IMR-90 (cell line): Measurements from ENCODE around the gene NENF. TPM values are rescaled to one million over a fixed set of nuclear protein-coding genes. Genes with fewer than 3 reads are reported as not detected.

Experiments used
- ATAC-seq: fragments of 200-7000 bp; cut with Tn5 transposase; 2 replicates; pipeline ENCODE4 v1.9.1; 2020; ENCODE audit warnings: low read depth, mild to moderate bottlenecking, moderate library complexity
- BruUV-seq: library from RNA; stranded (reverse); fragments of 400-500 nt; replicated peaks from 2 replicates; lab custom pipeline; 2021; lab: Mats Ljungman, UMichigan
- CTCF ChIA-PET: fragments of 300-600 bp; formaldehyde crosslinking; extraction: SDS; loops from one replicate; lab custom pipeline; 2021; ENCODE audit warnings: antibody characterized with exemption; lab: Yijun Ruan, JAX
- POLR2A ChIA-PET: fragments of 300-600 bp; sonication (Branson Sonifier 250); formaldehyde crosslinking; loops from one replicate; lab custom pipeline; 2022; ENCODE audit warnings: antibody characterized with exemption; ENCODE audit not compliant: unreplicated experiment; lab: Charles Lee
- DNase-seq: peaks from one replicate; pipeline ENCODE4 v3.0.0; 2013
- H2AFZ ChIP-seq: replicated peaks from 2 replicates; pipeline ENCODE3; 2013; ENCODE audit warnings: low read length, mild to moderate bottlenecking; ENCODE audit not compliant: poor library complexity
- H2AK5ac ChIP-seq: 2 replicates; pipeline ENCODE4 v1.6.1; 2013; ENCODE audit warnings: low read depth, low read length, inconsistent platforms
- H2AK9ac ChIP-seq: replicated peaks from 2 replicates; pipeline ENCODE3; 2013; ENCODE audit warnings: mild to moderate bottlenecking, low read depth, low read length, moderate library complexity; ENCODE audit not compliant: poor library complexity
- H2BK120ac ChIP-seq: 2 replicates; pipeline ENCODE4 v1.6.1; 2013; ENCODE audit warnings: low read depth, low read length, inconsistent platforms
- H2BK15ac ChIP-seq: 3 replicates; pipeline ENCODE4 v1.6.1; 2013; ENCODE audit warnings: low read depth, low read length, inconsistent platforms
- H2BK20ac ChIP-seq: 2 replicates; pipeline ENCODE4 v1.6.1; 2013; ENCODE audit warnings: low read depth, mild to moderate bottlenecking, inconsistent platforms, low read length, moderate library complexity
- H2BK5ac ChIP-seq: 2 replicates; pipeline ENCODE4 v1.6.1; 2013; ENCODE audit warnings: mild to moderate bottlenecking, low read depth, low read length, inconsistent platforms; ENCODE audit not compliant: poor library complexity, severe bottlenecking
- H3K14ac ChIP-seq: replicated peaks from 2 replicates; pipeline ENCODE4 v1.6.1; 2013; ENCODE audit warnings: low read depth, low read length, inconsistent platforms
- H3K18ac ChIP-seq: 2 replicates; pipeline ENCODE4 v1.6.1; 2013; ENCODE audit warnings: low read depth, low read length, control low read depth
- H3K23ac ChIP-seq: 2 replicates; pipeline ENCODE4 v1.6.1; 2013; ENCODE audit warnings: low read depth, low read length, inconsistent platforms
- H3K27ac ChIP-seq: 2 replicates; pipeline ENCODE4 v1.5.1; 2013; ENCODE audit warnings: mild to moderate bottlenecking, control low read depth, low read length; ENCODE audit not compliant: insufficient read depth
- H3K27me3 ChIP-seq: 2 replicates; pipeline ENCODE4 v1.6.1; 2013; ENCODE audit warnings: low read length; ENCODE audit not compliant: control insufficient read depth, insufficient read depth
- H3K36me3 ChIP-seq: 2 replicates; pipeline ENCODE4 v1.6.1; 2013; ENCODE audit warnings: low read length, mixed read lengths; ENCODE audit not compliant: control insufficient read depth, insufficient read depth
- H3K4ac ChIP-seq: 2 replicates; pipeline ENCODE4 v1.6.1; 2013; ENCODE audit warnings: low read depth, low read length, inconsistent platforms
- H3K4me1 ChIP-seq: 2 replicates; pipeline ENCODE4 v1.6.1; 2013; ENCODE audit warnings: low read length, mixed read lengths; ENCODE audit not compliant: control insufficient read depth, insufficient read depth
- H3K4me2 ChIP-seq: 2 replicates; pipeline ENCODE4 v1.6.1; 2013; ENCODE audit warnings: low read depth, mild to moderate bottlenecking, control low read depth, low read length, moderate library complexity
- H3K4me3 ChIP-seq: 2 replicates; pipeline ENCODE4 v1.5.1; 2013; ENCODE audit warnings: low read depth, mild to moderate bottlenecking, control low read depth, low read length, moderate library complexity; ENCODE audit not compliant: insufficient read depth
- H3K56ac ChIP-seq: 2 replicates; pipeline ENCODE4 v1.6.1; 2013; ENCODE audit warnings: low read length, inconsistent platforms; ENCODE audit not compliant: insufficient read depth; ENCODE audit errors: extremely low read depth
- H3K79me1 ChIP-seq, 2 experiments: 2 replicates each; pipeline ENCODE4 v1.6.1; 2013; ENCODE audit warnings: low read length in 2 of 2, inconsistent platforms in 1 of 2, low read depth in 1 of 2
- H3K9ac ChIP-seq: 2 replicates; pipeline ENCODE4 v1.6.1; 2013; ENCODE audit warnings: low read depth, low read length, control low read depth
- H3K9me1 ChIP-seq: 2 replicates; pipeline ENCODE4 v1.6.1; 2013; ENCODE audit warnings: low read length, inconsistent platforms; ENCODE audit not compliant: insufficient read depth
- H3K9me3 ChIP-seq: 2 replicates; pipeline ENCODE4 v1.6.1; 2013; ENCODE audit warnings: low read length; ENCODE audit not compliant: control insufficient read depth, insufficient read depth
- H4K20me1 ChIP-seq: 2 replicates; pipeline ENCODE4 v1.6.1; 2013; ENCODE audit warnings: low read length, inconsistent platforms; ENCODE audit not compliant: insufficient read depth
- H4K5ac ChIP-seq: 2 replicates; pipeline ENCODE4 v1.6.1; 2013; ENCODE audit warnings: mild to moderate bottlenecking, low read depth, low read length, control low read depth
- H4K8ac ChIP-seq, 2 experiments: 2 replicates each; pipeline ENCODE4 v1.6.1; 2013; ENCODE audit warnings: low read depth in 2 of 2, low read length in 2 of 2, control low read depth in 1 of 2, inconsistent platforms in 1 of 2
- H4K91ac ChIP-seq: 2 replicates; pipeline ENCODE4 v1.6.1; 2013; ENCODE audit warnings: low read depth, low read length, inconsistent platforms; ENCODE audit not compliant: insufficient read depth
- POLR2A ChIP-seq: IDR thresholded peaks from 2 replicates; pipeline ENCODE4 v1.6.1; 2012; ENCODE audit warnings: mild to moderate bottlenecking, low read depth, low read length
- WGBS, 2 experiments: methylation state at CpG; one replicate each; pipeline versions ENCODE4 v1.1.5 to v1.1.7; 2013; ENCODE audit warnings: missing lambda C conversion rate in 2 of 2; ENCODE audit not compliant: insufficient read length in 1 of 2; ENCODE audit errors: extremely low coverage in 2 of 2; 5-methylcytosine and 5-hydroxymethylcytosine counted together
- dilution Hi-C: fragments of 300-500 bp; cut with HindIII; formaldehyde crosslinking; loops from one replicate; pipeline ENCODE4 v1.14.3; 2018; ENCODE audit warnings: low sequenced_read_pairs; ENCODE audit not compliant: unreplicated experiment
- in situ Hi-C: fragments of 300-500 bp; cut with MboI; formaldehyde crosslinking; loops from 3 replicates; pipeline ENCODE4 v1.14.3; 2019; ENCODE audit warnings: low sequenced_read_pairs, inconsistent platforms, mixed read lengths
- intact Hi-C: fragments of 100-400 bp; cut with micrococcal nuclease; formaldehyde crosslinking; loops from 2 replicates; pipeline ENCODE4 v1.10.0; 2022
- polyA plus RNA-seq, 3 experiments: library from polyadenylated mRNA; depleted of rRNA; stranded (reverse); fragments of >200 nt; gene quantifications; 2 replicates each; pipeline ENCODE4 v1.2.3, GENCODE V29; 2012; ENCODE audit warnings: low replicate concordance in 1 of 3
- total RNA-seq: library from RNA; depleted of rRNA; stranded (reverse); fragments of >200 nt; gene quantifications from 2 replicates; pipeline ENCODE4 v1.2.3, GENCODE V29; 2012

Gene NENF
- total and polyA plus RNA-seq, 2 of the 4 experiments (the other 2 are of a cell fraction): 16.0 to 40.4 TPM

GRCh38 chr1:212453156-212453857, 20.6 kb downstream of the NENF start:
- no peak overlapping the region for H3K56ac ChIP-seq
- intact Hi-C loops (no loop called here), dilution Hi-C loops (no loop called here), in situ Hi-C loops (loop anchor here (10.0 kb wide), 2 partner anchors 159 to 769 kb away; no protein-coding TSS in a partner anchor)
- no peak overlapping the region for H4K8ac ChIP-seq
- no peak overlapping the region for H3K9ac ChIP-seq
- ChIA-PET CTCF (interaction anchor here (0.5 kb wide), 1 partner anchor 392 kb away, joined by 3 read pairs; no protein-coding TSS in a partner anchor), POLR2A (interaction anchor here (0.7 kb wide), 1 partner anchor 155 kb away, joined by 6 read pairs; the partner anchor contains the start of gene ATF3)
- BruUV-seq: no TSS peak
- no peak overlapping the region for H2BK120ac ChIP-seq
- H3K4me1 ChIP-seq: peaks cover 4% of the 10 kb centered on the region; the same call in 1 of the 2 replicates
- H4K5ac ChIP-seq: no peak overlapping the region
- no peak overlapping the region for H2BK20ac ChIP-seq
- no peak overlapping the region for H3K4me3 ChIP-seq
- H3K18ac ChIP-seq: no peak overlapping the region
- no peak for DNase-seq
- no peak overlapping the region for H3K4ac ChIP-seq
- peaks cover 6% of the 10 kb centered on the region; the same call in 1 of the 2 replicates for H3K9me3 ChIP-seq
- no peaks in the 10 kb centered on the region for H4K20me1 ChIP-seq
- no peak overlapping the region for H4K91ac ChIP-seq
- TF ChIP-seq POLR2A: no peak
- no peak for ATAC-seq
- H3K27me3 ChIP-seq: no peaks in the 10 kb centered on the region
- no peaks in the 10 kb centered on the region for H3K36me3 ChIP-seq
- H2AK9ac ChIP-seq: no peak overlapping the region
- no peak overlapping the region for H2BK5ac ChIP-seq
- H2BK15ac ChIP-seq: no peak overlapping the region
- no peak overlapping the region for H2AK5ac ChIP-seq
- H3K23ac ChIP-seq: no peak overlapping the region
- H3K79me1 ChIP-seq: no peaks in the 10 kb centered on the region
- H3K9me1 ChIP-seq: no peaks in the 10 kb centered on the region
- WGBS, 2 experiments: 83% methylated on average over 8 of the region's 12 CpGs; no CpG with 5 or more reads in 1 of the 2 experiments
- H3K14ac ChIP-seq: no peak overlapping the region
- peak overlapping the region; percentile 29 for H2AFZ ChIP-seq
- H3K27ac ChIP-seq: no peak overlapping the region
- no peak overlapping the region for H3K4me2 ChIP-seq
